NB4 (cell line): Measurements from ENCODE around the gene ENOX1.

Source experiments
- DNase-seq: peaks from one replicate; pipeline ENCODE4 v3.0.0; 2010; ENCODE audit warnings: low read depth
- H3K4me3 ChIP-seq: one replicate; pipeline ENCODE4 v1.5.1; 2011; ENCODE audit warnings: mild to moderate bottlenecking, low read depth, low read length, moderate library complexity
- MYC ChIP-seq: IDR thresholded peaks from 2 replicates; pipeline ENCODE4 v1.6.1; 2011; ENCODE audit warnings: low read depth, low read length
- POLR2A ChIP-seq: IDR thresholded peaks from 2 replicates; pipeline ENCODE4 v1.6.1; 2011; ENCODE audit warnings: mild to moderate bottlenecking; ENCODE audit not compliant: insufficient read length; ENCODE audit errors: extremely low read depth
- TF ChIP-seq, protein P1 (sequence below): IDR thresholded peaks from 2 replicates; pipeline ENCODE4 v1.6.1; 2011; ENCODE audit warnings: low read depth, low read length
- TF ChIP-seq, protein P2 (sequence below): IDR thresholded peaks from one replicate; pipeline ENCODE4 v1.5.1; 2012; ENCODE audit warnings: low read depth, low read length

ENOX1 gene

DNA sequence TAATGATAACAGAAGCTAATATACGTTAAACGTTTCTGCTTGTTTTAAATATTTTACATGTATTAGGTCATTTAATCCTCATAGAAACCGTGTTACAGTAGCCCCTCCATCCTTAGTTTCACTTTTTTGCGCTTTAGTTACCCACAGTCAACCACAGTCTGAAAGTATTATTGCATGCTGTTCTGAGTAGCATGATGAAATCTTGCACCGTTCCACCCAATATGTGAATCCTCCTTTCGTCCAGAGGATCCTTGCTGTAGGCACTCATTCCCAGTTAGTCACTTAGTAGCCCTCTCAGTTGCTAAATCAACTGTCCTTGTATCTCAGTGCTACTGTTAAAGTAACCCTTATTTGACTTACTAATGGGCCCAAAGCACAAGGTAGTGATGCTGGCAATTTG is 257.8 kb downstream of the ENOX1 start:
- TF ChIP-seq MYC = no peak
- TF ChIP-seq, protein P1, sequence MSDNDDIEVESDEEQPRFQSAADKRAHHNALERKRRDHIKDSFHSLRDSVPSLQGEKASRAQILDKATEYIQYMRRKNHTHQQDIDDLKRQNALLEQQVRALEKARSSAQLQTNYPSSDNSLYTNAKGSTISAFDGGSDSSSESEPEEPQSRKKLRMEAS = no peak
- no peak for TF ChIP-seq POLR2A
- no peak overlapping the region for H3K4me3 ChIP-seq
- no peak for DNase-seq

DNA sequence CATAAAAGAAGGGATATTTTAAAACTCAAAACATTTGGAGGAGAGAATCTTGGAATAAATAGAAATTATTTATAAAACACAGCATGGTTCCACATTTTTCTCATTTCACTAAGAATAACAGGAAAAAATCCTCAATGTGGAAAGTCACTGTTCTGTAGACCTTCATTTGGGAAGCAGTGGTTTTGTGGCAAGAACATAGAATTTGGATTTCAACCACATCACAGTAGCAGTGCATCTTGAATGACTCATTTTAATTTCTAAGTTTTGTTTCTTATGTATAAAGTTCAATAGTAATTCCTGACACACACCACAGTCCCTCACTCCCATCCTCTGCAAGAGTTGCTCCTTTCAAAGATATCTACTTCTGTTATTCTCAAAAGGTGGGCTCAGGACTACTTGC is 264.0 kb downstream of the ENOX1 start:
- TF ChIP-seq POLR2A (no peak), MYC (no peak)
- TF ChIP-seq, protein P1 = no peak
- TF ChIP-seq, protein P2, sequence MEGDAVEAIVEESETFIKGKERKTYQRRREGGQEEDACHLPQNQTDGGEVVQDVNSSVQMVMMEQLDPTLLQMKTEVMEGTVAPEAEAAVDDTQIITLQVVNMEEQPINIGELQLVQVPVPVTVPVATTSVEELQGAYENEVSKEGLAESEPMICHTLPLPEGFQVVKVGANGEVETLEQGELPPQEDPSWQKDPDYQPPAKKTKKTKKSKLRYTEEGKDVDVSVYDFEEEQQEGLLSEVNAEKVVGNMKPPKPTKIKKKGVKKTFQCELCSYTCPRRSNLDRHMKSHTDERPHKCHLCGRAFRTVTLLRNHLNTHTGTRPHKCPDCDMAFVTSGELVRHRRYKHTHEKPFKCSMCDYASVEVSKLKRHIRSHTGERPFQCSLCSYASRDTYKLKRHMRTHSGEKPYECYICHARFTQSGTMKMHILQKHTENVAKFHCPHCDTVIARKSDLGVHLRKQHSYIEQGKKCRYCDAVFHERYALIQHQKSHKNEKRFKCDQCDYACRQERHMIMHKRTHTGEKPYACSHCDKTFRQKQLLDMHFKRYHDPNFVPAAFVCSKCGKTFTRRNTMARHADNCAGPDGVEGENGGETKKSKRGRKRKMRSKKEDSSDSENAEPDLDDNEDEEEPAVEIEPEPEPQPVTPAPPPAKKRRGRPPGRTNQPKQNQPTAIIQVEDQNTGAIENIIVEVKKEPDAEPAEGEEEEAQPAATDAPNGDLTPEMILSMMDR = no peak
- DNase-seq = no peak
- H3K4me3 ChIP-seq = no peak overlapping the region

DNA sequence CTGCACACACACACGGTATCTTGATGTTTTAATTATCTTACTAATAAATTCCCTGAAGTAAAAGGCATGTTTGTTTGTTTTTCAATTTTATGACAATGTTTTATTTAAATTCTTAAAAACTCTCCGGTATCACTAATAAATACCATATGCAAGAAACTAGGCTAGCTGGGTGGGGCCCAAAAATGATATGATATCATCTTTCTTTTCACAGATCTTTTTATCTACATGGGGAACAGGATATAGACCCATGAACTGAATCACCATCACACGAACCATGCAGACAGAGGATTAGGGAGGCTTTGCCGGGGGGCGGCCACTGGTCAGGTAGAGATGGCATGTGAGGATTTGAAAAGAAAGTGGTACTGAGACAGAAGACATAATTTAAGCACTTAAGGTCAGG is 266.4 kb downstream of the ENOX1 start:
- no peak for TF ChIP-seq MYC
- TF ChIP-seq, protein P2 = no peak
- no peak for TF ChIP-seq POLR2A
- TF ChIP-seq, protein P1 = no peak
- no peak for DNase-seq

DNA sequence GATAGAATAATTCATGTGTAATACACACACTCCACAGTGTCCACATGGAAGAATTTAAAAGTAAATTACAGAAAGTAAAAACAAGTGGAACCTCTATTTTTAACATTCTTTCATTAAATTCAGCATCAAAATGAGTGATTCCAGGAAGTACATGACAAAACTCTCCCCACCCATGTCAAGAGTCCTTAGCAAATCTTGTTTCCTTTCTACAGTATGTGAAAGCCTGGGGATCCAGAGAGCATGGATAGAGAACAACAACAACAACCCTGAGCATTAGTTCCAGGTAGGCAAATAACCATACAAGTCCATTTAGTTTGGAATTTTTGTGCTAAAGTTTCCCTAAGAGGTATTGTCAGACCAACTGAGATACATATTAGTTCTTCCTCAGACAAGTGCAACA is 267.9 kb downstream of the ENOX1 start:
- TF ChIP-seq POLR2A (no peak), MYC (no peak)
- TF ChIP-seq, protein P1 = no peak
- TF ChIP-seq, protein P2 = no peak
- DNase-seq = no peak
- H3K4me3 ChIP-seq = no peak overlapping the region

More for the DNA sequence above, 266.4 kb downstream of the ENOX1 start:
- no peak overlapping the region for H3K4me3 ChIP-seq

DNA sequence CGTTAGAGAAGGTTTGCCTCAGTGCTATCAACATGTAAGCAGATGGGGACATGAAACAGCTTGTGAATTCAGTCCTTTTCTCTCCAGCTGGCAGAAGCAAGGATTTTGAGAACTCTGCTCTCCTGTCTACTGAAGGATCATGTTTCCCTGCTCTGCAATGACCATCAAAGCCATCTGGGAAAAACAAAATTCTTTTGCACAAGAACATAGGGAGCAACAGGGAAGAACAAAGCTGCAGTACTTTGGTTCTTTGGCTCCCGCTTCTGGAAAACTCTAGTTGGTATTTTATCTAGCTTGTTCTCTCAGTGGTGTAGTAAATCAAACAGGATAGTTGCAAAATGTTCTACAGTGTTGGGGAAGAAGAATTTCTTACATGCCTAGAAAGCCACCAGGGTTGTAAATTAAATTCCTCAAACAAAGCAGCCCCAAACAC is 270.4 kb downstream of the ENOX1 start:
- H3K4me3 ChIP-seq = no peak overlapping the region
- TF ChIP-seq POLR2A = no peak
- TF ChIP-seq, protein P1 = no peak
- TF ChIP-seq MYC = no peak
- TF ChIP-seq, protein P2 = no peak
- DNase-seq = no peak

DNA sequence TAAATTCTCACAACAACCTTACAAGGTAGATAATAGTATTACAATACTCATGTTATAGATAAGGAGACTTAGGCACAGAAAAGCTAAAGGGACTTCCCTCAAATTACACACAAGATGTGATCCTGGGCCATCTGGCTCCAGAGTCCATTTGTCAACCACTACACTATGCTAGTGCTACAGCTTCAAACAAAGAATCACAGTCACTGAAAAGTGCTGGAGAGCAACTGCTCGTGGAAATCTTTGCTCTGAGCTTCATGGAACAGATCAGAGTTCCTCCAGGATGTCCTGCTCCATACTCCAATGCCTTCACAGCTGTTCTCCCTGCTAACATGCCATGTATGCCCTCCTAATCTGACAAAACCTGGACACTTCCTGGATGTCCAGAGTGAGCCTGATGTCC is 271.2 kb downstream of the ENOX1 start:
- TF ChIP-seq MYC = no peak
- TF ChIP-seq, protein P1 = no peak
- TF ChIP-seq POLR2A = no peak
- TF ChIP-seq, protein P2 = no peak
- DNase-seq = no peak
- H3K4me3 ChIP-seq = no peak overlapping the region
